ENCODE results near the gene FAM111B.
A peak's percentile ranks its signal among the peaks of the same experiment; 100 is the strongest.

The FAM111B gene

DNA sequence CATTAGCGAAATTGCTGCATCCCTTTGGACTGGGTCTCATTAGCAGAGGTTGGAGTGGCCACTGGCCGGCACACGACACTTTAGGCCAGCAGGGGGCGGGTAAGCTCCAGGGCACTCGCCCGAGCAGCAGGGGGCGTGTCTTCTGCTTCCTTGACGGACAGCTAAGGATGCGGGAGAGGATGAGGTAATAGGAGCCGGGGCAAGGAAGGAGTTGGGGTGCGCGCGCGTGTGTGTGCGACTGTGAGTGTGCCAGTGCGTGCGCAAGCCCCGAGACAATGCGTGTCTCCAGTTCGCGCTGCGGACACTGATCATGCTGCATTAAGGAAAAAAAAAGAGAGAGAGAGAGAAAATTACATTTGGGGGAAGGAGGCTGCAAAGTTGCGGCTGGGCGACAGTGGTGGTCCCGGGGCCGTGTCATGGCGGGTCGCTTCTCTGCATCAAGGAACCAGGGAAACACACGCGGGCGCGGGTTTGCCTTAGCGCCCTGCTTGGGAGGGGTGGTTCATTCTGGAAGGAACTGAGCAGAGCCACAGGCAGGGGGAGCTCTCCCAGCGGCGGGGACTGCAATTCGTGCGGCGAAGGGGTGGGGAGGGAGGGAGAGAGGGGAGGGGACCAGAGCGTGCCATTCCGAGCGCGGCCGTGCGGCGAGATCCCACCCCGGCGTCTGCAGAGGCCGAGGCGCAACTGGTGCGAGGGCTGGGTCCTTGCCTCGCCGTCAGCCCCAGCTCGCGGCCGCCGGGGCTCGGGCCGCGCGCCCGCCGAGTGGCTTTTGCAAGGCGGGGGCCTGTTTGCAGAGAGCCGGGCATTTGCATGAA, 64.7 kb downstream of the FAM111B start, which contains the start of gene DTX4:
Gene DTX4, plus strand, starts transcription at position 625 of the 815 bp plus-strand sequence. CDS start 464 bp downstream, outside the sequence.
- Histone ChIP-seq H3K27ac (ENCODE audit: low read depth, low read length, severe bottlenecking) (peak within 1 kb of the TSS; percentile 92), H3K4me3 (ENCODE audit: extremely low read depth, insufficient read depth, low read length, poor library complexity, severe bottlenecking) (peak within 1 kb of the TSS; percentile 57), H3K36me3 (ENCODE audit: control insufficient read depth, insufficient read depth, low read length) (no peaks in the 10 kb centered on the region), H3K9me3 (ENCODE audit: control insufficient read depth, low read length) (no peaks in the 10 kb centered on the region), H3K4me1 (ENCODE audit: control insufficient read depth, insufficient read depth, low read length, poor library complexity, severe bottlenecking) (peaks cover 18% of the 10 kb centered on the region)
- 0 to 1% methylated on average over 45 to 60 of the region's 64 CpGs for WGBS, 2 experiments (ENCODE audit: insufficient coverage in 2 of 2)

DNA sequence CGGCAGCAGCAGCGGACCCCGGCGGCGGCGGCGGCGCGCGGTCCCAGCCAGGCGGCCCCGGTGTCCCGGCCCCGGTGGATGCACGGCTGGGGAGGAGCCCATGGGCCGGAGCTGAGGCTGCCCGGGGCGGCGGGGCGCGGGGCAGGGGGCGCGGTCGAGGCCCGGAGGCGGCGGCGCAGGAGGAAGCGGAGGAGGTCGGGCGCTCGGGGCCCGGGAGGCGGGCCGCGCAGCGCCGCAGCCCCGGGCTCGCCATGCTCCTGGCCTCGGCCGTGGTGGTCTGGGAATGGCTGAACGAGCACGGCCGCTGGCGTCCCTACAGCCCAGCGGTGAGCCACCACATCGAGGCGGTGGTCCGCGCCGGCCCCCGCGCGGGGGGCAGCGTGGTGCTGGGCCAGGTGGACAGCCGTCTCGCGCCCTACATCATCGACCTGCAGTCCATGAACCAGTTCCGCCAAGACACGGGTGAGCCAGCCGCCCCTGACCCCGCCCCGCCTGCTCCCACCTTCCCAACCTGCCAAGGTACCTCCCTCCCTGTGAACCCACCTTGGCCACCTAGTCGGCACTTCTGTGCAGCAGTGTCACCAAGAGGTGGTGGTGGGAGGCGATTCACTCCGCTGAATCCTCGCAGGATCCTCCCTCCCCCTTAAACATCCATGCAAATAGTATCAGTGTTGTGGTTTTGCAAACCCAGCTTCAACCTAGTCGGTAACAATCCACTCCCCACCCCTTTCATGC, 65.5 kb downstream of the FAM111B start:
- peaks cover 3% of the 10 kb centered on the region for H3K36me3 ChIP-seq (ENCODE audit: control insufficient read depth, insufficient read depth, low read length)
- no peaks in the 10 kb centered on the region for H3K9me3 ChIP-seq (ENCODE audit: control insufficient read depth, low read length)
- H3K27ac ChIP-seq (ENCODE audit: low read depth, low read length, severe bottlenecking) = peak overlapping the region; percentile 75
- peaks cover 18% of the 10 kb centered on the region for H3K4me1 ChIP-seq (ENCODE audit: control insufficient read depth, insufficient read depth, low read length, poor library complexity, severe bottlenecking)
- WGBS, 2 experiments (ENCODE audit: insufficient coverage in 2 of 2) = 0% methylated on average over 37 to 48 of the region's 70 CpGs
- peak overlapping the region; percentile 57 for H3K4me3 ChIP-seq (ENCODE audit: extremely low read depth, insufficient read depth, low read length, poor library complexity, severe bottlenecking)

- H3K36me3 ChIP-seq (ENCODE audit: control insufficient read depth, insufficient read depth, low read length) = peaks cover 3% of the 10 kb centered on the region
- WGBS, 2 experiments (ENCODE audit: insufficient coverage in 2 of 2) = 0 to 1% methylated on average over 15 to 23 of the region's 37 CpGs
- peak overlapping the region; percentile 57 for H3K4me3 ChIP-seq (ENCODE audit: extremely low read depth, insufficient read depth, low read length, poor library complexity, severe bottlenecking)
- peaks cover 18% of the 10 kb centered on the region for H3K4me1 ChIP-seq (ENCODE audit: control insufficient read depth, insufficient read depth, low read length, poor library complexity, severe bottlenecking)
- no peaks in the 10 kb centered on the region for H3K9me3 ChIP-seq (ENCODE audit: control insufficient read depth, low read length)
- peak overlapping the region; percentile 75 for H3K27ac ChIP-seq (ENCODE audit: low read depth, low read length, severe bottlenecking)
These were observed 66.3 kb downstream of the FAM111B start for GRCh38 chr11:59173080-59173963.

- peaks cover 18% of the 10 kb centered on the region for H3K4me1 ChIP-seq (ENCODE audit: control insufficient read depth, insufficient read depth, low read length, poor library complexity, severe bottlenecking)
These were observed 67.1 kb downstream of the FAM111B start for GRCh38 chr11:59173964-59174663.

DNA sequence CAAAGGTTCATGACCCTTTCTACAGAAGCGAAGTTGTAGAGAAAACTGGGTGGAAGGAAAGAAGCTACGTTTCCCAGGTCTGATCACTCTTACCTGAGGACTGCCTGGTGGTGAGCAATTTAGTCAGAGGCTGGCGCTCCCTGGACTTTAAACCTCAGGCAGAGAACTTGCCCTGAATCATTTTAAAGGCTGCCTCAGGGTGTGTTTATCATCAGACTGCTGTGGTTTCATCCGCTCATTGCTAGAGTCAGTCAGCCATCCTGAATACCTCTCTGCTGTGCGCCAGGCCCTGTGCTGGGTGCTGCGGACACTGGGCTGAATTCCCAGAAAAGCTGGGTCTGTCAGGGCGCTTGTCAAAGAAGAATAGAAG, 67.6 kb downstream of the FAM111B start:
- peaks cover 18% of the 10 kb centered on the region for H3K4me1 ChIP-seq (ENCODE audit: control insufficient read depth, insufficient read depth, low read length, poor library complexity, severe bottlenecking)
- no peak overlapping the region for H3K4me3 ChIP-seq (ENCODE audit: extremely low read depth, insufficient read depth, low read length, poor library complexity, severe bottlenecking)
- peak overlapping the region; percentile 75 for H3K27ac ChIP-seq (ENCODE audit: low read depth, low read length, severe bottlenecking)
- peaks cover 3% of the 10 kb centered on the region for H3K36me3 ChIP-seq (ENCODE audit: control insufficient read depth, insufficient read depth, low read length)
- peaks cover 7% of the 10 kb centered on the region for H3K9me3 ChIP-seq (ENCODE audit: control insufficient read depth, low read length)
- 81 to 83% methylated on average over 6 of the region's 7 CpGs for WGBS, 2 experiments (ENCODE audit: insufficient coverage in 2 of 2)

More at GRCh38 chr11:59173964-59174663, 67.1 kb downstream of the FAM111B start:
- WGBS, 2 experiments (ENCODE audit: insufficient coverage in 2 of 2) = 16 to 19% methylated on average over 4 to 6 of the region's 7 CpGs
- Histone ChIP-seq H3K9me3 (ENCODE audit: control insufficient read depth, low read length) (peaks cover 1% of the 10 kb centered on the region), H3K4me3 (ENCODE audit: extremely low read depth, insufficient read depth, low read length, poor library complexity, severe bottlenecking) (peak overlapping the region; percentile 57), H3K36me3 (ENCODE audit: control insufficient read depth, insufficient read depth, low read length) (peaks cover 3% of the 10 kb centered on the region), H3K27ac (ENCODE audit: low read depth, low read length, severe bottlenecking) (peak overlapping the region; percentile 75)

GRCh38 chr11:59175091-59175501, 68.1 kb downstream of the FAM111B start:
- Histone ChIP-seq H3K27ac (ENCODE audit: low read depth, low read length, severe bottlenecking) (peak overlapping the region; percentile 75), H3K36me3 (ENCODE audit: control insufficient read depth, insufficient read depth, low read length) (peaks cover 3% of the 10 kb centered on the region), H3K9me3 (ENCODE audit: control insufficient read depth, low read length) (peaks cover 7% of the 10 kb centered on the region), H3K4me3 (ENCODE audit: extremely low read depth, insufficient read depth, low read length, poor library complexity, severe bottlenecking) (no peak overlapping the region), H3K4me1 (ENCODE audit: control insufficient read depth, insufficient read depth, low read length, poor library complexity, severe bottlenecking) (peaks cover 18% of the 10 kb centered on the region)
- 71% methylated on average over 4 of the region's 4 CpGs; no CpG with 5 or more reads in 1 of the 2 experiments for WGBS, 2 experiments (ENCODE audit: insufficient coverage in 2 of 2)

GRCh38 chr11:59176330-59176729, 69.3 kb downstream of the FAM111B start:
- Histone ChIP-seq H3K27ac (ENCODE audit: low read depth, low read length, severe bottlenecking) (no peak overlapping the region), H3K4me3 (ENCODE audit: extremely low read depth, insufficient read depth, low read length, poor library complexity, severe bottlenecking) (no peak overlapping the region), H3K4me1 (ENCODE audit: control insufficient read depth, insufficient read depth, low read length, poor library complexity, severe bottlenecking) (peaks cover 18% of the 10 kb centered on the region), H3K9me3 (ENCODE audit: control insufficient read depth, low read length) (peaks cover 7% of the 10 kb centered on the region), H3K36me3 (ENCODE audit: control insufficient read depth, insufficient read depth, low read length) (peaks cover 3% of the 10 kb centered on the region)
- WGBS, 2 experiments (ENCODE audit: insufficient coverage in 2 of 2) = 85 to 93% methylated on average over 6 of the region's 7 CpGs
